ENCODE measurements around the gene HELZ. TPM values are rescaled to one million over a fixed set of nuclear protein-coding genes. Genes with fewer than 3 reads are reported as not detected.

Gene HELZ
- total and polyA plus RNA-seq, 2 experiments from 2014 or later: 23.9 to 25.4 TPM

GRCh38 chr17:67196422-67196821, 48.6 kb downstream of the HELZ start:
- Histone ChIP-seq H3K4me1 (ENCODE audit: insufficient read depth) (peaks cover 10% of the 10 kb centered on the region), H4K20me1 (ENCODE audit: insufficient read depth) (no peaks in the 10 kb centered on the region), H3K9me3 (ENCODE audit: low read depth) (no peaks in the 10 kb centered on the region), H3K4me2 (ENCODE audit: unreplicated experiment) (no peak overlapping the region), H3K9ac (no peak overlapping the region), H3K27ac (no peak overlapping the region), H3K4me3 (no peak overlapping the region), H3K27me3 (replicated peaks; ENCODE audit: insufficient read depth) (no peaks in the 10 kb centered on the region), H3K79me2 (ENCODE audit: insufficient read depth) (peaks cover 4% of the 10 kb centered on the region; the same call in 1 of the 2 replicates), H3K36me3 (ENCODE audit: low read depth) (peaks cover 28% of the 10 kb centered on the region), H3K9me2 (ENCODE audit: insufficient read depth) (no peaks in the 10 kb centered on the region), H2AFZ (no peak overlapping the region), H3F3A (ENCODE audit: insufficient read depth) (peaks cover 6% of the 10 kb centered on the region; the same call in 1 of the 2 replicates)
- 95 to 98% methylated on average over 1 of the region's 1 CpG for WGBS, 2 experiments (ENCODE audit: low coverage in 1 of 2, low lambda C conversion rate in 2 of 2, missing lambda C conversion rate in 2 of 2)
- no peak for DNase-seq
- in situ Hi-C loops (cut with MboI): no loop called here
- TF ChIP-seq EZH2phosphoT487 (IDR thresholded peaks at IDR 0.05; ENCODE audit: insufficient read depth, low read depth) (no peak), EZH2 (IDR thresholded peaks at IDR 0.05; ENCODE audit: insufficient read depth, poor library complexity, severe bottlenecking) (no peak)

GRCh38 chr17:67194134-67194533, 50.9 kb downstream of the HELZ start:
- Histone ChIP-seq H3K9ac (no peak overlapping the region), H3K36me3 (ENCODE audit: low read depth) (peaks cover 9% of the 10 kb centered on the region; the same call in 1 of the 2 replicates), H3K9me3 (ENCODE audit: low read depth) (no peaks in the 10 kb centered on the region), H3K4me1 (ENCODE audit: insufficient read depth) (peaks cover 10% of the 10 kb centered on the region), H3K27me3 (replicated peaks; ENCODE audit: insufficient read depth) (no peaks in the 10 kb centered on the region), H4K20me1 (ENCODE audit: insufficient read depth) (no peaks in the 10 kb centered on the region), H3K79me2 (ENCODE audit: insufficient read depth) (peaks cover 4% of the 10 kb centered on the region; the same call in 1 of the 2 replicates), H3K27ac (peak overlapping the region; percentile 49), H2AFZ (no peak overlapping the region), H3K4me2 (ENCODE audit: unreplicated experiment) (no peak overlapping the region), H3K9me2 (ENCODE audit: insufficient read depth) (no peaks in the 10 kb centered on the region), H3F3A (ENCODE audit: insufficient read depth) (peaks cover 6% of the 10 kb centered on the region; the same call in 1 of the 2 replicates), H3K4me3 (no peak overlapping the region)
- peak; percentile 60 for DNase-seq
- WGBS, 2 experiments (ENCODE audit: low coverage in 1 of 2, low lambda C conversion rate in 2 of 2, missing lambda C conversion rate in 2 of 2): 84 to 88% methylated on average over 2 of the region's 2 CpGs
- TF ChIP-seq EZH2phosphoT487 (IDR thresholded peaks at IDR 0.05; ENCODE audit: insufficient read depth, low read depth): no peak
- no peak for TF ChIP-seq EZH2 (IDR thresholded peaks at IDR 0.05; ENCODE audit: insufficient read depth, poor library complexity, severe bottlenecking)
- in situ Hi-C loops (cut with MboI): no loop called here

- TF ChIP-seq EZH2phosphoT487 (IDR thresholded peaks at IDR 0.05; ENCODE audit: insufficient read depth, low read depth) (no peak), EZH2 (IDR thresholded peaks at IDR 0.05; ENCODE audit: insufficient read depth, poor library complexity, severe bottlenecking) (no peak)
- Histone ChIP-seq H3K27ac (no peak overlapping the region), H3K27me3 (replicated peaks; ENCODE audit: insufficient read depth) (no peaks in the 10 kb centered on the region), H2AFZ (no peak overlapping the region), H3K36me3 (ENCODE audit: low read depth) (peaks cover 17% of the 10 kb centered on the region; the same call in 1 of the 2 replicates), H3K4me2 (ENCODE audit: unreplicated experiment) (no peak overlapping the region), H3K9me2 (ENCODE audit: insufficient read depth) (no peaks in the 10 kb centered on the region), H3K9ac (no peak overlapping the region), H3K4me3 (no peak overlapping the region), H3F3A (ENCODE audit: insufficient read depth) (peaks cover 5% of the 10 kb centered on the region; the same call in 1 of the 2 replicates), H3K4me1 (ENCODE audit: insufficient read depth) (no peaks in the 10 kb centered on the region), H3K79me2 (ENCODE audit: insufficient read depth) (peaks cover 5% of the 10 kb centered on the region), H4K20me1 (ENCODE audit: insufficient read depth) (no peaks in the 10 kb centered on the region), H3K9me3 (ENCODE audit: low read depth) (no peaks in the 10 kb centered on the region)
- no peak for DNase-seq
- in situ Hi-C loops (cut with MboI): no loop called here
- WGBS, 2 experiments (ENCODE audit: low coverage in 1 of 2, low lambda C conversion rate in 2 of 2, missing lambda C conversion rate in 2 of 2): 97 to 100% methylated on average over 1 of the region's 1 CpG
These were observed 57.1 kb downstream of the HELZ start for GRCh38 chr17:67187927-67188326.

- Histone ChIP-seq H3F3A (ENCODE audit: insufficient read depth) (peaks cover 5% of the 10 kb centered on the region; the same call in 1 of the 2 replicates), H3K4me3 (no peak overlapping the region), H4K20me1 (ENCODE audit: insufficient read depth) (no peaks in the 10 kb centered on the region), H3K27ac (no peak overlapping the region), H3K4me2 (ENCODE audit: unreplicated experiment) (no peak overlapping the region), H3K36me3 (ENCODE audit: low read depth) (peaks cover 17% of the 10 kb centered on the region; the same call in 1 of the 2 replicates), H2AFZ (no peak overlapping the region), H3K9me2 (ENCODE audit: insufficient read depth) (no peaks in the 10 kb centered on the region), H3K4me1 (ENCODE audit: insufficient read depth) (no peaks in the 10 kb centered on the region), H3K27me3 (replicated peaks; ENCODE audit: insufficient read depth) (no peaks in the 10 kb centered on the region), H3K9me3 (ENCODE audit: low read depth) (no peaks in the 10 kb centered on the region), H3K9ac (no peak overlapping the region), H3K79me2 (ENCODE audit: insufficient read depth) (peaks cover 9% of the 10 kb centered on the region)
- DNase-seq: no peak
- 97 to 98% methylated on average over 4 of the region's 4 CpGs for WGBS, 2 experiments (ENCODE audit: low coverage in 1 of 2, low lambda C conversion rate in 2 of 2, missing lambda C conversion rate in 2 of 2)
- in situ Hi-C loops (cut with MboI): no loop called here
- TF ChIP-seq EZH2phosphoT487 (IDR thresholded peaks at IDR 0.05; ENCODE audit: insufficient read depth, low read depth) (no peak), EZH2 (IDR thresholded peaks at IDR 0.05; ENCODE audit: insufficient read depth, poor library complexity, severe bottlenecking) (no peak)
These were observed 58.2 kb downstream of the HELZ start for GRCh38 chr17:67186782-67187181.
